AG09319 (cell line): ENCODE measurements around the gene TMEM161A.
"Not testable (repeated sequence)": the region's sequence is repeated elsewhere in the genome, so short reads cannot be mapped to it uniquely, and the experiment has no call there.

ENCODE experiments used
- DNase-seq: peaks from one replicate; pipeline ENCODE4 v3.0.0-alpha.2; 2010; ENCODE audit warnings: low read depth; ENCODE audit errors: extremely low read depth
- TF ChIP-seq, protein P1 (sequence below): IDR thresholded peaks from 2 replicates; pipeline ENCODE4 v1.5.1; 2011; ENCODE audit warnings: low read depth, mild to moderate bottlenecking, inconsistent platforms, low read length, moderate library complexity

TMEM161A gene

DNA sequence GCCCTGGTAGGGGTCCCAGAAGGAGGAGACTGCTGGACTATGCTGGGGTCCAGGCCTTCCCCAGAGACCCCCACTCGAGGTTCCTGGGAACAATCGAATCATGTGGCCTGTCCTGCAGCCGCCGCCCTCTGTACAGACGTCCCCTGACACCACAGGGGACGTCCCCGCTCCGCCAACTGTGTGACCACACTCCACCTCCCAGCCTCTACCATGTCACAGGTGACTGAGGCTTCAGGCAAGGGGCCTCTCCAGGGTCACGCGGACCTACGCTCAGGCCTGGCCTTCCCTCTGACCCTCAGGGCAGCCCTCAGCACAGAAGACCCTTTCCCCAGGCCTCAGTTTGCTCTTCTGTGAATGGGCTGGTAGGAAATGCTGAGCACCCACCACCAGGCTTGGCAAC is 13.1 kb upstream of the TMEM161A start:
- no peak for DNase-seq

DNA sequence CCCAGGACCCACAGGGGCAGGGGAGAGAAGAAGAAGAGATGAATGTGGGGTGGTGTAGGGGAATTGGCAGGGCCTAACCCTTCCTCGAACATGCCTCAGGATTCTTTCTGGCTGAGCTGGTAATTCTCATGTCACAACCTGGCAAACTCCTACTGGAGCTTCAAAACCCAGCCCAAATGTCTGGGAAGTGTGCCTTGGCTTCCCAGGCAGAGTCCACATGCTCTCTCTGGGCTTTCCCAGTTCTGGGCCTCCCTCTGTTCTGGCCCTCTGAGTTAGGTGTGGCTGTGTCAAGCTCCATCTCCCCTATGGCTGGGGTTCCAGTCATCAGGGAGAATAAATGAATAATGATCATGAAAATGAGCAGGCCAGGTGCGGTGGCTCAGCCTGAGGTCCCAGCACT is 11.2 kb upstream of the TMEM161A start:
- TF ChIP-seq, protein P1, sequence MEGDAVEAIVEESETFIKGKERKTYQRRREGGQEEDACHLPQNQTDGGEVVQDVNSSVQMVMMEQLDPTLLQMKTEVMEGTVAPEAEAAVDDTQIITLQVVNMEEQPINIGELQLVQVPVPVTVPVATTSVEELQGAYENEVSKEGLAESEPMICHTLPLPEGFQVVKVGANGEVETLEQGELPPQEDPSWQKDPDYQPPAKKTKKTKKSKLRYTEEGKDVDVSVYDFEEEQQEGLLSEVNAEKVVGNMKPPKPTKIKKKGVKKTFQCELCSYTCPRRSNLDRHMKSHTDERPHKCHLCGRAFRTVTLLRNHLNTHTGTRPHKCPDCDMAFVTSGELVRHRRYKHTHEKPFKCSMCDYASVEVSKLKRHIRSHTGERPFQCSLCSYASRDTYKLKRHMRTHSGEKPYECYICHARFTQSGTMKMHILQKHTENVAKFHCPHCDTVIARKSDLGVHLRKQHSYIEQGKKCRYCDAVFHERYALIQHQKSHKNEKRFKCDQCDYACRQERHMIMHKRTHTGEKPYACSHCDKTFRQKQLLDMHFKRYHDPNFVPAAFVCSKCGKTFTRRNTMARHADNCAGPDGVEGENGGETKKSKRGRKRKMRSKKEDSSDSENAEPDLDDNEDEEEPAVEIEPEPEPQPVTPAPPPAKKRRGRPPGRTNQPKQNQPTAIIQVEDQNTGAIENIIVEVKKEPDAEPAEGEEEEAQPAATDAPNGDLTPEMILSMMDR, result no peak
- DNase-seq, result no peak

More for the DNA sequence above, 13.1 kb upstream of the TMEM161A start:
- TF ChIP-seq, protein P1, result no peak

DNA sequence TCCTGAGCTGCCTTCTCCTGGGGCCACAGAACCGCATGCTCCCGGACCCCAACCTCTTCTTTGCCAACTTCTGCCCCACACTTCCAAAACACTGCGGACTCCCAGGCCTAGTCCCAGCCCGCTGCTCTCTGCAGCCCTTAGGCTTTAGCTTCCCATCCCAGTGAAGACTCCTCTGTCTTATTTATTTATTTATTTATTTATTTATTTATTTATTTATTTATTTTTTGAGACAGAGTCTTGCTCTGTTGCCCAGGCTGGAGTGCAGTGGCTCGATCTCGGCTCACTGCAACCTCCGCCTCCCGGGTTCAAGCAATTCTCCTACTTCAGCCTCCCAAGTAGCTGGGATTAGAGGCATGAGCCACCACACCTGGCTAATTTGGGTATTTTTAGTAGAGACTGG is 10.2 kb upstream of the TMEM161A start:
- DNase-seq, result not testable (repeated sequence)

DNA sequence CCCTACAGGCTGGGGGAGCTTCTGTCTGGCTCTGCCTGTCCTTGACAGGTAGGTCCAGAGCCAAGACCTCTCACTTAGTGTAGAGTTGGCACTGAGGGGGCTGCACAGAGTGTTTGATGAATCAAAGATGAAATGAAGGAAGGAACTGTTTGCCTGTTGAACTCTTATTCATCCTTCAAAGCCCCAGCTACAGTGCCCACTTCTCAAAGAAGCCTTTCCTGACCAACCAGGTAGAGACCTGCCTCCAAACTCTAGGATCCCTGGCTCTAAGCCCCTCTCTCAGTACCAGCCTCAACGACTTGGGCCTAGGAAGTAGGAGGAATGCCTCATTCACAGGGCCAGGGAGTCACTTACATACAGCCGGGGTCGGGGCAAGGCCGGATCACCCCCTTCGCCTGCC is 9.1 kb upstream of the TMEM161A start:
- DNase-seq, result no peak
- TF ChIP-seq, protein P1, result no peak

DNA sequence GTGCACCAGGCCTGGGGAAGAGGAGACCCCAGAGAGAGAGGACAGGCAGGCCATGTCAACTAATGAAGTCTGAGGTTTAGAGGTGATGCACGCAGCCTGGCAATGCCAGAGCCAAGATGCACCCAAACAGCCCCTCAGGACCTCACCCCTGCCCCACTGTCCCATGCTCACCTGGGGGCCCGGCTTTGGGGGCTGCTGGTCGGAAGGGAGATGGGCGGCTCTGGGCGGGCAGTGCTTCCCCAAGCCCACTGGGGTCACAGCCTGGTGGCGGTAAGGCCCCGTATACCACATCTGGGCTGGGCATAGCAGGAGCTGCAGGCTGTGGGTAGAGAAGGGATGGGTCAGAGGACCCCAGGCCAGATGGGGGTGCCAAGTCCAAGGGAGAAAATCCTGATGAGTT is 8.6 kb upstream of the TMEM161A start:
- no peak for DNase-seq
- TF ChIP-seq, protein P1, result no peak

DNA sequence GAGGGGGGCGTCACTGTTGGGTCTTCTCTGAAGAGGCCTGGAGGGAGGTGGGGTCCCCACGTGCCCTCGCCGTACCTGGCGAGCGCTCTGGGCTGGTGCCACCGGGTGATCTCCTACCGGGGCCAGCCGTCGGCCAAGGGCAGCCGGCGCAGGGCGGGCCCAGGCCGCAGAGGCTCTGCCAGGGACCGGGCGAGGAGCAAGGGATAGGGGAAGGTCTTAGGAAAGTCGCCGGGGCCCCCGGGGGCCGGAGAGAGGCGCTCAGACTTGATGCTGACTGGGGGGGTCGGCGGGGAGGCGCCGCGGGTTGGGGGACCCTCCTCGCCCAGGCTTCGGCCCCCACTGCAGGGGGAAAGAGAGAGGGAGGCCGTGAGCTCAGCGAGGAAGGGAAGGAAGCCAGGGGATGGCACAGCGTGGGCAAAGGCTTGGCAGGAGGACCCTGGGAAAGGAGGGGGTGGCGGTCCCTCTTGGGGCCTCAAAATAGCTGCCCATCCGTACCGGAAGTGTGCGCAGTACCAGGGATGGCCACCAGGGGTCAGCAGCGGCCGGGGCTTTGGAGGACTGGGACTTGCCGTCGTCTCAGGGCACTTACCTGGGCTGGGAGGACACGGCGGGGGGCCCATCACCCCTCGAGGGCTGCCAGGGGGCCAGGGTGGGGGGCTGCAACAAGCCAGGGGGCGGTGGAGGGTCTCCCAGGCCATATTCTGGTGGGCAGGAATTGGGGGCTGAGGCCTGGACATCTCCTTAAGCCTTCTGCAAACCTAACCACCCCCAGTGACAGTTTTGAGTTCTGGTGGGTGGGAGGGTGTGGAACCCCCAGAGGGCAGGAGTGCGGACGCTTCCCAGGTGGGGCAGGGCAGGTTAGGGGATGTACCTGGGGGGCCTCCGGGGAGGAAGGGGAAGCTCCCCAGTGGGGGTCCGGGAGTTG is 7.7 kb upstream of the TMEM161A start:
- peak; percentile 19 for DNase-seq

DNA sequence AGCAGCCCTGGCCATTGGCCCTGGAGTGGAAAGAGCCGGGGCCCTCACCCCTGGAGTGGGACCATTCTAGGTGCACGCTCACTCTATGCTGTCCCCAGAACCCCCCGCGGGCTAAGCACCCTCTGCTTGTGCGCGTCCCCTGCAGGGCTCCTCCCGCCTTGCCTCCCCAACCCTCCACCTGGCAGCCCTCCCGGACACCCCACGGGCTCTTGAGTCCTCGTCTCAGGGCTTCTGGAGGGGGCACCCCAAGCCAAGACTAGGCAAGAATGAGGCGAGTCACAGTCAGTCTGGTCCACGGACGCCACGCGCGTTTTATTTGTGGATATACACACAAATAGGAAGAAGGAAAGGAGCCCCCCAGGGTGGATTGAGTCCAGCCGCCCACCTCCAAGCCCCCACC is 7.0 kb upstream of the TMEM161A start:
- DNase-seq, result no peak
- TF ChIP-seq, protein P1, result no peak

More for the DNA sequence above, 7.7 kb upstream of the TMEM161A start:
- TF ChIP-seq, protein P1, result peak; percentile 91
